ENCODE measurements around the gene PROCA1. TPM values are rescaled to one million over a fixed set of nuclear protein-coding genes. Genes with fewer than 3 reads are reported as not detected.
A peak's percentile ranks its signal among the peaks of the same experiment; 100 is the strongest.

Gene PROCA1
- 1 to 10 TPM in 1 of 4 donors, under 1 TPM in 3; 0.21 to 1.1 (median 0.32) TPM for total RNA-seq
- polyA plus RNA-seq, result under 1 TPM; 0.32 to 0.51 (median 0.36) TPM
- long read RNA-seq, donor 1, result 0 reads
- long read RNA-seq, donor 2, partial matches to known transcripts, result 0 of 1 reads
- long read RNA-seq, donor 2, other reads (novel, unspliced or antisense), result 1 of 1 reads

- no peak for TF ChIP-seq CTCF (IDR thresholded peaks at IDR 0.05)
- Histone ChIP-seq H3K9me3 (no peaks in the 10 kb centered on the region), H3K27ac (peak within 1 kb of the TSS; percentile 82), H3K4me3 (peak within 1 kb of the TSS; percentile 85), H3K27me3 (ENCODE audit: insufficient read depth in 3 of 3, low read length in 2 of 3) (peaks cover 0 to 4% (median 2%) of the 10 kb centered on the region in 3 donors), H3K4me1 (peaks cover 6% of the 10 kb centered on the region), H3K36me3 (ENCODE audit: insufficient read depth in 1 of 2, low read depth in 1 of 2) (peaks cover 0 to 10% of the 10 kb centered on the region in 2 donors)
- ATAC-seq (peak in 3 of 4 donors; percentile 25 to 39 (median 38)), DNase-seq (no peak)
- intact Hi-C loops (cut with DNase I), result no loop called here
- 3 to 4% (median 3%) methylated on average over 20 of the region's 20 CpGs for WGBS, 3 donors
Measured at GRCh38 chr17:28711723-28712031, at the start of gene PROCA1. Gene PROCA1 (minus strand): TSS chr17:28711888. CDS start chr17:28711660, 228 bp downstream.

- H3K36me3 ChIP-seq (ENCODE audit: insufficient read depth in 1 of 2, low read depth in 1 of 2), result peaks cover 0 to 46% of the 10 kb centered on the region in 2 donors
- ATAC-seq, result peak; percentile 71 to 84 (median 80)
Measured at GRCh38 chr17:28760601-28761562, 49.2 kb upstream of the PROCA1 start.

GRCh38 chr17:28759256-28759865 lies 47.7 kb upstream of the PROCA1 start:
- intact Hi-C loops (cut with DNase I), result no loop called here
- Histone ChIP-seq H3K27me3 (ENCODE audit: insufficient read depth in 3 of 3, low read length in 2 of 3) (no peaks in the 10 kb centered on the region), H3K4me3 (no peak overlapping the region), H3K4me1 (peaks cover 13% of the 10 kb centered on the region), H3K36me3 (ENCODE audit: insufficient read depth in 1 of 2, low read depth in 1 of 2) (peaks cover 0 to 34% of the 10 kb centered on the region in 2 donors), H3K27ac (no peak overlapping the region), H3K9me3 (no peaks in the 10 kb centered on the region)
- WGBS, 3 donors, result 91 to 95% (median 91%) methylated on average over 18 of the region's 18 CpGs
- ATAC-seq, result no peak
- DNase-seq, result peak in 1 of 2 donors; percentile 54
- TF ChIP-seq CTCF (IDR thresholded peaks at IDR 0.05), result no peak

More at GRCh38 chr17:28760601-28761562, 49.2 kb upstream of the PROCA1 start:
- Histone ChIP-seq H3K27me3 (ENCODE audit: insufficient read depth in 3 of 3, low read length in 2 of 3) (no peaks in the 10 kb centered on the region), H3K9me3 (no peaks in the 10 kb centered on the region), H3K4me3 (no peak overlapping the region), H3K4me1 (peaks cover 13% of the 10 kb centered on the region), H3K27ac (peak overlapping the region; percentile 20)
- DNase-seq, result peak; percentile 77 to 89
- TF ChIP-seq CTCF (IDR thresholded peaks at IDR 0.05), result no peak
- intact Hi-C loops (cut with DNase I), result loop anchor here (5.0 to 10.0 kb wide), 4 partner anchors 46 to 136 kb away; partner anchors contain the start of genes FLOT2 (in 2 of the 2) and FAM222B (in 1 of the 2)
- WGBS, 3 donors, result 38 to 42% (median 41%) methylated on average over 9 of the region's 9 CpGs

GRCh38 chr17:28758411-28759121 lies 46.9 kb upstream of the PROCA1 start:
- DNase-seq (peak in 1 of 2 donors; percentile 51), ATAC-seq (no peak)
- H3K4me1 ChIP-seq, result peaks cover 13% of the 10 kb centered on the region
- no peak overlapping the region for H3K4me3 ChIP-seq
- no peaks in the 10 kb centered on the region for H3K27me3 ChIP-seq (ENCODE audit: insufficient read depth in 3 of 3, low read length in 2 of 3)
- no peaks in the 10 kb centered on the region for H3K9me3 ChIP-seq
- WGBS, 3 donors, result 93 to 98% (median 94%) methylated on average over 32 of the region's 32 CpGs
- no peak for TF ChIP-seq CTCF (IDR thresholded peaks at IDR 0.05)
- H3K27ac ChIP-seq, result no peak overlapping the region
- peaks cover 0 to 33% of the 10 kb centered on the region in 2 donors for H3K36me3 ChIP-seq (ENCODE audit: insufficient read depth in 1 of 2, low read depth in 1 of 2)
- intact Hi-C loops (cut with DNase I), result no loop called here

Measured in psoas muscle (tissue), 8 donors.